Stimulated activated CD8-positive, alpha-beta memory T cell treated with anti-CD3 and anti-CD28 coated beads, Interleukin-7, amount 100 ng/mL, for 4 hours (primary cell): ENCODE data around the gene SLC19A1.

Source experiments
- DNase-seq, 2 donors: peaks; one replicate each; pipeline ENCODE4 v3.0.0-alpha.2; 2020; ENCODE audit warnings: low read depth in 2 of 2

SLC19A1 gene

GRCh38 chr21:45492765-45493164 lies 49.5 kb downstream of the SLC19A1 start:
- DNase-seq, result no peak

- no peak for DNase-seq
Measured at GRCh38 chr21:45491623-45492022, 50.6 kb downstream of the SLC19A1 start.

- no peak for DNase-seq
Measured at GRCh38 chr21:45491056-45491455, 51.2 kb downstream of the SLC19A1 start.

- no peak for DNase-seq
Measured at GRCh38 chr21:45490049-45490731, 52.0 kb downstream of the SLC19A1 start.

GRCh38 chr21:45489722-45489982 lies 52.6 kb downstream of the SLC19A1 start:
- no peak for DNase-seq

- DNase-seq, result no peak
Measured at GRCh38 chr21:45488931-45489721, 53.1 kb downstream of the SLC19A1 start.

GRCh38 chr21:45487891-45488600 lies 54.2 kb downstream of the SLC19A1 start:
- no peak for DNase-seq

GRCh38 chr21:45487161-45487806 lies 55.0 kb downstream of the SLC19A1 start:
- no peak for DNase-seq

GRCh38 chr21:45486443-45487160 lies 55.6 kb downstream of the SLC19A1 start:
- DNase-seq, result no peak

- no peak for DNase-seq
Measured at GRCh38 chr21:45485686-45486442, 56.4 kb downstream of the SLC19A1 start.

GRCh38 chr21:45484318-45484717 lies 57.9 kb downstream of the SLC19A1 start:
- DNase-seq, result no peak

GRCh38 chr21:45482899-45483821 lies 59.1 kb downstream of the SLC19A1 start:
- no peak for DNase-seq

GRCh38 chr21:45481977-45482898 lies 60.0 kb downstream of the SLC19A1 start:
- DNase-seq, result no peak

GRCh38 chr21:45481566-45481965 lies 60.7 kb downstream of the SLC19A1 start:
- DNase-seq, result no peak

GRCh38 chr21:45480701-45481500 lies 61.3 kb downstream of the SLC19A1 start:
- no peak for DNase-seq

- DNase-seq, result no peak
Measured at GRCh38 chr21:45479691-45480675, 62.3 kb downstream of the SLC19A1 start.
